IPS-18c (cell line): ENCODE measurements around the gene TMEM187.

Source experiments
- H3K4me3 ChIP-seq: 2 replicates; pipeline ENCODE4 v1.7.0; 2013; ENCODE audit warnings: low read depth, mild to moderate bottlenecking, low read length, moderate library complexity; ENCODE audit not compliant: insufficient read depth
- H3K9me3 ChIP-seq: one replicate; pipeline ENCODE4 v1.6.1; 2013; ENCODE audit warnings: mild to moderate bottlenecking, low read length, moderate library complexity; ENCODE audit not compliant: control insufficient read depth, insufficient read depth

TMEM187 gene

GRCh38 chrX:153948847-153949805, 23.4 kb upstream of the TMEM187 start:
- no peak overlapping the region for H3K4me3 ChIP-seq
- H3K9me3 ChIP-seq, result peaks cover 2% of the 10 kb centered on the region

- Histone ChIP-seq H3K9me3 (peaks cover 2% of the 10 kb centered on the region), H3K4me3 (no peak overlapping the region)
Measured at GRCh38 chrX:153950127-153950526, 22.4 kb upstream of the TMEM187 start.

- peaks cover 2% of the 10 kb centered on the region for H3K9me3 ChIP-seq
- no peak overlapping the region for H3K4me3 ChIP-seq
Measured at GRCh38 chrX:153951683-153952372, 20.7 kb upstream of the TMEM187 start.

GRCh38 chrX:153952373-153953026, 20.1 kb upstream of the TMEM187 start:
- peaks cover 2% of the 10 kb centered on the region for H3K9me3 ChIP-seq
- H3K4me3 ChIP-seq, result no peak overlapping the region

GRCh38 chrX:153953342-153953830, 19.2 kb upstream of the TMEM187 start:
- H3K4me3 ChIP-seq, result no peak overlapping the region
- peaks cover 2% of the 10 kb centered on the region for H3K9me3 ChIP-seq

GRCh38 chrX:153953892-153954557, 18.5 kb upstream of the TMEM187 start:
- no peak overlapping the region for H3K4me3 ChIP-seq
- peaks cover 2% of the 10 kb centered on the region for H3K9me3 ChIP-seq

GRCh38 chrX:153954558-153955227, 17.9 kb upstream of the TMEM187 start:
- H3K4me3 ChIP-seq, result no peak overlapping the region
- H3K9me3 ChIP-seq, result peaks cover 2% of the 10 kb centered on the region

- H3K4me3 ChIP-seq, result no peak overlapping the region
- peaks cover 2% of the 10 kb centered on the region for H3K9me3 ChIP-seq
Measured at GRCh38 chrX:153955228-153955732, 17.3 kb upstream of the TMEM187 start.

GRCh38 chrX:153956044-153956907, 16.3 kb upstream of the TMEM187 start:
- no peak overlapping the region for H3K4me3 ChIP-seq
- H3K9me3 ChIP-seq, result peaks cover 2% of the 10 kb centered on the region

GRCh38 chrX:153957224-153957623, 15.3 kb upstream of the TMEM187 start:
- no peak overlapping the region for H3K4me3 ChIP-seq
- peaks cover 2% of the 10 kb centered on the region for H3K9me3 ChIP-seq

GRCh38 chrX:153958605-153959004, 13.9 kb upstream of the TMEM187 start:
- no peak overlapping the region for H3K4me3 ChIP-seq
- H3K9me3 ChIP-seq, result peaks cover 2% of the 10 kb centered on the region

- no peak overlapping the region for H3K4me3 ChIP-seq
- H3K9me3 ChIP-seq, result peaks cover 2% of the 10 kb centered on the region
Measured at GRCh38 chrX:153959649-153960048, 12.9 kb upstream of the TMEM187 start.

- H3K4me3 ChIP-seq, result no peak overlapping the region
- H3K9me3 ChIP-seq, result peaks cover 2% of the 10 kb centered on the region
Measured at GRCh38 chrX:153960077-153960476, 12.5 kb upstream of the TMEM187 start.

- H3K9me3 ChIP-seq, result peaks cover under 1% of the 10 kb centered on the region
- H3K4me3 ChIP-seq, result no peak overlapping the region
Measured at GRCh38 chrX:153960786-153961185, 11.8 kb upstream of the TMEM187 start.

GRCh38 chrX:153961292-153961691, 11.3 kb upstream of the TMEM187 start:
- H3K4me3 ChIP-seq, result no peak overlapping the region
- H3K9me3 ChIP-seq, result no peaks in the 10 kb centered on the region

GRCh38 chrX:153963546-153963945, 9.0 kb upstream of the TMEM187 start:
- Histone ChIP-seq H3K4me3 (no peak overlapping the region), H3K9me3 (no peaks in the 10 kb centered on the region)
